ENCODE data around the gene LIPM. TPM values are rescaled to one million over a fixed set of nuclear protein-coding genes. Genes with fewer than 3 reads are reported as not detected.

Gene LIPM
- polyA plus RNA-seq, 1 donor (not counting 4 experiments of a cell fraction or from before 2014, with no cell fraction given): 0.67 TPM

- DNase-seq (ENCODE audit: low read depth, low spot score) (no peak), FAIRE-seq (no peak)
- no peaks in the 10 kb centered on the region for H3K36me3 ChIP-seq (ENCODE audit: control insufficient read depth in 2 of 2, extremely low read depth in 1 of 2, insufficient read depth in 2 of 2, low read length in 2 of 2)
- H3K9me3 ChIP-seq (ENCODE audit: control insufficient read depth, low read depth, low read length): no peaks in the 10 kb centered on the region
- H3K4me3 ChIP-seq (ENCODE audit: control insufficient read depth in 2 of 3, extremely low read depth in 1 of 3, insufficient read depth in 2 of 3, low read depth in 1 of 3, low read length in 3 of 3): no peak overlapping the region
- TF ChIP-seq CTCF (optimal IDR thresholded peaks at IDR 0.05 in 1 of 3, IDR thresholded peaks at IDR 0.05 in 1 of 3, conservative IDR thresholded peaks at IDR 0.05 in 1 of 3; ENCODE audit: extremely low read depth in 1 of 3, insufficient read depth in 2 of 3, low read length in 3 of 3) (no peak), EZH2 (IDR thresholded peaks at IDR 0.05; ENCODE audit: low read length) (no peak)
- H3K9ac ChIP-seq (ENCODE audit: control insufficient read depth, extremely low read depth, insufficient read depth, low read length): no peak overlapping the region
- dilution Hi-C loops (cut with MboI; ENCODE audit: extremely low pct_ligation_motif_present, low sequenced_read_pairs): no loop called here
- H4K20me1 ChIP-seq (ENCODE audit: control insufficient read depth, extremely low read depth, insufficient read depth, low read length): no peaks in the 10 kb centered on the region
- no peak overlapping the region for H2AFZ ChIP-seq (ENCODE audit: control insufficient read depth, low read length)
- no peaks in the 10 kb centered on the region for H3K9me1 ChIP-seq (ENCODE audit: control insufficient read depth, extremely low read depth, insufficient read depth, low read length)
- no peak overlapping the region for H3K27ac ChIP-seq (ENCODE audit: control insufficient read depth, insufficient read depth, low read length)
- H3K27me3 ChIP-seq (ENCODE audit: control insufficient read depth, extremely low read depth, insufficient read depth, low read length): no peaks in the 10 kb centered on the region
- peaks cover 3% of the 10 kb centered on the region for H3K4me1 ChIP-seq (ENCODE audit: control insufficient read depth, extremely low read depth, insufficient read depth, low read length)
- no peak overlapping the region for H3K4me2 ChIP-seq (ENCODE audit: control insufficient read depth, extremely low read depth, insufficient read depth, low read depth, low read length)
- H3K79me2 ChIP-seq (ENCODE audit: control insufficient read depth, insufficient read depth, low read length): no peaks in the 10 kb centered on the region
Observed at GRCh38 chr10:88765816-88766215, 36.7 kb upstream of the LIPM start.

DNA sequence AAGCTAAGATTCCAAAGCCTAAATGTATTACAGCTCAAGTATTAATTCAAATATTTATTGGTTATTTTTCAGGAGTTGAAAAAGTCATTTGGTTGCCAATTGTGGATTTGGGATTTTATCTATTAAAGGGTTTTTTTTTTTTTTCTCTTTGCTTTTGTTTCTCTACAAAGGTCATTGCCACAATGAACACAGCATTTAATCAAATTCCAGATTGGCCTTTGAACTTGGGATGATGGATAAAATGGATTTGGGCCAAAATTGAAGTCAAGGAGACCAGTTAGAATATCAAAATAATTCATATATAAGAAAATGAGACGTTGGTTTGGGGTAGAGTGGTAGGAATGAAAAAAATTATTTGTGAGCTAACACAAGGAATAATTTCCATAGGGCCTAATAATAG is 33.1 kb upstream of the LIPM start:
- no peaks in the 10 kb centered on the region for H3K4me1 ChIP-seq (ENCODE audit: control insufficient read depth, extremely low read depth, insufficient read depth, low read length)
- H3K9me1 ChIP-seq (ENCODE audit: control insufficient read depth, extremely low read depth, insufficient read depth, low read length): no peaks in the 10 kb centered on the region
- dilution Hi-C loops (cut with MboI; ENCODE audit: extremely low pct_ligation_motif_present, low sequenced_read_pairs): no loop called here
- no peak overlapping the region for H3K4me2 ChIP-seq (ENCODE audit: control insufficient read depth, extremely low read depth, insufficient read depth, low read depth, low read length)
- H4K20me1 ChIP-seq (ENCODE audit: control insufficient read depth, extremely low read depth, insufficient read depth, low read length): no peaks in the 10 kb centered on the region
- no peak overlapping the region for H3K4me3 ChIP-seq (ENCODE audit: control insufficient read depth in 2 of 3, extremely low read depth in 1 of 3, insufficient read depth in 2 of 3, low read depth in 1 of 3, low read length in 3 of 3)
- H3K27me3 ChIP-seq (ENCODE audit: control insufficient read depth, extremely low read depth, insufficient read depth, low read length): no peaks in the 10 kb centered on the region
- H3K27ac ChIP-seq (ENCODE audit: control insufficient read depth, insufficient read depth, low read length): no peak overlapping the region
- H3K36me3 ChIP-seq (ENCODE audit: control insufficient read depth in 2 of 2, extremely low read depth in 1 of 2, insufficient read depth in 2 of 2, low read length in 2 of 2): no peaks in the 10 kb centered on the region
- FAIRE-seq (no peak), DNase-seq (ENCODE audit: low read depth, low spot score) (no peak)
- no peaks in the 10 kb centered on the region for H3K9me3 ChIP-seq (ENCODE audit: control insufficient read depth, low read depth, low read length)
- no peak overlapping the region for H2AFZ ChIP-seq (ENCODE audit: control insufficient read depth, low read length)
- H3K9ac ChIP-seq (ENCODE audit: control insufficient read depth, extremely low read depth, insufficient read depth, low read length): no peak overlapping the region
- no peaks in the 10 kb centered on the region for H3K79me2 ChIP-seq (ENCODE audit: control insufficient read depth, insufficient read depth, low read length)
- TF ChIP-seq EZH2 (IDR thresholded peaks at IDR 0.05; ENCODE audit: low read length) (no peak), CTCF (optimal IDR thresholded peaks at IDR 0.05 in 1 of 3, IDR thresholded peaks at IDR 0.05 in 1 of 3, conservative IDR thresholded peaks at IDR 0.05 in 1 of 3; ENCODE audit: extremely low read depth in 1 of 3, insufficient read depth in 2 of 3, low read length in 3 of 3) (no peak)

Data from keratinocyte (primary cell).